NOMO-1 treated with dmso at 0.1 percent for 144 hours (cell line): ENCODE measurements around the gene TOM1L2.

Experiments
- DNase-seq: peaks from one replicate; lab custom pipeline; 2025; ENCODE audit not compliant: unreplicated experiment; lab: John Stamatoyannopoulos, UW

The TOM1L2 gene

GRCh38 chr17:17972126-17972951, at the start of gene TOM1L2, which contains the start of gene DRC3:
Gene TOM1L2 (minus strand): TSS chr17:17972400. CDS start chr17:17972313, 87 bp downstream.
Gene DRC3 (plus strand): TSS chr17:17972862. CDS start chr17:17977599, 4,737 bp downstream.
- peak; percentile 99 for DNase-seq

GRCh38 chr17:18021372-18021771, 49.2 kb upstream of the TOM1L2 start:
- no peak for DNase-seq

GRCh38 chr17:18020971-18021370, 48.8 kb upstream of the TOM1L2 start:
- no peak for DNase-seq

- no peak for DNase-seq
These were observed 47.6 kb upstream of the TOM1L2 start for GRCh38 chr17:18019838-18020154.

- DNase-seq: no peak
These were observed 46.3 kb upstream of the TOM1L2 start for GRCh38 chr17:18018411-18018921.

GRCh38 chr17:18017958-18018357, 45.8 kb upstream of the TOM1L2 start:
- DNase-seq: no peak

GRCh38 chr17:18016426-18016825, 44.2 kb upstream of the TOM1L2 start:
- DNase-seq: no peak

GRCh38 chr17:18015593-18015992, 43.4 kb upstream of the TOM1L2 start:
- DNase-seq: no peak

- DNase-seq: no peak
These were observed 41.8 kb upstream of the TOM1L2 start for GRCh38 chr17:18014006-18014405.

GRCh38 chr17:18011286-18011685, 39.1 kb upstream of the TOM1L2 start:
- DNase-seq: no peak

GRCh38 chr17:18009609-18010420, 37.6 kb upstream of the TOM1L2 start:
- DNase-seq: no peak

GRCh38 chr17:18008496-18009268, 36.5 kb upstream of the TOM1L2 start:
- no peak for DNase-seq

- DNase-seq: no peak
These were observed 34.5 kb upstream of the TOM1L2 start for GRCh38 chr17:18006495-18007239.

GRCh38 chr17:18005496-18005895, 33.3 kb upstream of the TOM1L2 start:
- no peak for DNase-seq

GRCh38 chr17:18004884-18005305, 32.7 kb upstream of the TOM1L2 start:
- DNase-seq: no peak

- DNase-seq: no peak
These were observed 32.1 kb upstream of the TOM1L2 start for GRCh38 chr17:18004345-18004744.

- DNase-seq: no peak
These were observed 30.0 kb upstream of the TOM1L2 start for GRCh38 chr17:18002171-18002570.

- no peak for DNase-seq
These were observed 27.8 kb upstream of the TOM1L2 start for GRCh38 chr17:18000030-18000408.

GRCh38 chr17:17999364-18000029, 27.3 kb upstream of the TOM1L2 start:
- DNase-seq: no peak

GRCh38 chr17:17998934-17999333, 26.7 kb upstream of the TOM1L2 start:
- no peak for DNase-seq
